GM12872 (cell line): ENCODE measurements around the gene FASTKD2.

Experiments used
- CTCF ChIP-seq: IDR thresholded peaks from 3 replicates; pipeline ENCODE4 v1.5.1; 2011; ENCODE audit warnings: low read depth, mild to moderate bottlenecking, low read length, moderate library complexity; ENCODE audit not compliant: insufficient read depth

FASTKD2 gene

GRCh38 chr2:206831442-206831995 lies 66.1 kb downstream of the FASTKD2 start:
- TF ChIP-seq CTCF, result no peak

GRCh38 chr2:206832873-206833272 lies 67.5 kb downstream of the FASTKD2 start:
- TF ChIP-seq CTCF, result no peak

- TF ChIP-seq CTCF, result no peak
Observed at GRCh38 chr2:206833291-206833690, 67.9 kb downstream of the FASTKD2 start.

- no peak for TF ChIP-seq CTCF
Observed at GRCh38 chr2:206836722-206837121, 71.3 kb downstream of the FASTKD2 start.

- no peak for TF ChIP-seq CTCF
Observed at GRCh38 chr2:206837775-206838174, 72.4 kb downstream of the FASTKD2 start.

- no peak for TF ChIP-seq CTCF
Observed at GRCh38 chr2:206838690-206839089, 73.3 kb downstream of the FASTKD2 start.

- no peak; the same call in 2 of the 3 replicates for TF ChIP-seq CTCF
Observed at GRCh38 chr2:206840999-206841398, 75.6 kb downstream of the FASTKD2 start.
